Subcutaneous abdominal adipose tissue (tissue), 5 donors: Measurements from ENCODE around the gene HCN4.

Source experiments
- H3K27ac ChIP-seq: one replicate; pipeline ENCODE4 v1.7.0; 2013; ENCODE audit warnings: low read depth, mild to moderate bottlenecking, inconsistent platforms, low read length, moderate library complexity
- H3K27me3 ChIP-seq, 5 donors: one replicate each; pipeline ENCODE4 v1.7.0; 2013; ENCODE audit warnings: low read length in 5 of 5, inconsistent platforms in 1 of 5; ENCODE audit not compliant: control insufficient read depth in 5 of 5, insufficient read depth in 4 of 5
- H3K36me3 ChIP-seq, 5 donors: one replicate each; pipeline ENCODE4 v1.7.0; 2013; ENCODE audit warnings: low read length in 5 of 5; ENCODE audit not compliant: control insufficient read depth in 5 of 5, insufficient read depth in 5 of 5
- H3K4me1 ChIP-seq, 5 donors: one replicate each; pipeline ENCODE4 v1.7.0; 2013; ENCODE audit warnings: low read length in 5 of 5, mild to moderate bottlenecking in 3 of 5, moderate library complexity in 1 of 5; ENCODE audit not compliant: control insufficient read depth in 5 of 5, insufficient read depth in 5 of 5
- H3K4me3 ChIP-seq, 5 donors: one replicate each; pipeline ENCODE4 v1.7.0; 2013; ENCODE audit warnings: low read length in 5 of 5, low read depth in 1 of 5
- H3K9ac ChIP-seq, 5 donors: one replicate each; pipeline ENCODE4 v1.7.0; 2013; ENCODE audit warnings: low read length in 5 of 5, mild to moderate bottlenecking in 4 of 5, moderate library complexity in 3 of 5
- H3K9me3 ChIP-seq, 5 donors: one replicate each; pipeline ENCODE4 v1.7.0; 2013; ENCODE audit warnings: low read length in 5 of 5; ENCODE audit not compliant: control insufficient read depth in 5 of 5
- donor health status: healthy.
- donor health status: healthy.
- donor health status: healthy.
- donor health status: healthy.
- donor health status: healthy.

HCN4 gene

DNA sequence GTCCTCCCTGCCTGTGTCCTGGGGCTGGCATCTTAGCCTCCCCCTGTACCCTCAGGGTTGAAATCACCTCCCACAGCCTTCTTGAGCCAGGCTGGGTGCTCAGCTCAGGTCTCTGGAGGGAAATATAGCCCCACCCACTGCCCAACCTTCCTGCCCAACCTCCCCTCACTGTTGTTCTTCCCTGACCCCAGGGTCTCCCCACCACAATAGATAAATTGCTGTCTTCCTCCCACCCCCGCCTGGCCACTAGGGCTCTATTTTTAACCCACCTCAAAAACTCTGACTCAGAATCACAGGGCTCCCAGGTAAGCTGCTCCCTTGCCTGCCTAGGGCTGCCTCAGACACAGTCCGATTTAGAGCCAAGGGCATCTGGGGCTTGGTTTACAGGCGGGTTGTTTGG lies 15.0 kb downstream of the HCN4 start:
- H3K9me3 ChIP-seq: no peaks in the 10 kb centered on the region
- no peak overlapping the region for H3K4me3 ChIP-seq
- peaks cover 3 to 44% (median 13%) of the 10 kb centered on the region in 5 donors for H3K27me3 ChIP-seq
- no peak overlapping the region for H3K27ac ChIP-seq
- H3K9ac ChIP-seq: no peak overlapping the region
- H3K4me1 ChIP-seq: peaks cover 0 to 7% (median 6%) of the 10 kb centered on the region in 5 donors
- H3K36me3 ChIP-seq: no peaks in the 10 kb centered on the region

GRCh38 chr15:73352082-73352481 lies 16.7 kb downstream of the HCN4 start:
- H3K9me3 ChIP-seq: no peaks in the 10 kb centered on the region
- H3K36me3 ChIP-seq: no peaks in the 10 kb centered on the region
- peaks cover 0 to 37% (median 7%) of the 10 kb centered on the region in 5 donors for H3K27me3 ChIP-seq
- H3K4me1 ChIP-seq: peaks cover 0 to 7% (median 6%) of the 10 kb centered on the region in 5 donors
- no peak overlapping the region for H3K9ac ChIP-seq
- H3K4me3 ChIP-seq: no peak overlapping the region
- no peak overlapping the region for H3K27ac ChIP-seq

DNA sequence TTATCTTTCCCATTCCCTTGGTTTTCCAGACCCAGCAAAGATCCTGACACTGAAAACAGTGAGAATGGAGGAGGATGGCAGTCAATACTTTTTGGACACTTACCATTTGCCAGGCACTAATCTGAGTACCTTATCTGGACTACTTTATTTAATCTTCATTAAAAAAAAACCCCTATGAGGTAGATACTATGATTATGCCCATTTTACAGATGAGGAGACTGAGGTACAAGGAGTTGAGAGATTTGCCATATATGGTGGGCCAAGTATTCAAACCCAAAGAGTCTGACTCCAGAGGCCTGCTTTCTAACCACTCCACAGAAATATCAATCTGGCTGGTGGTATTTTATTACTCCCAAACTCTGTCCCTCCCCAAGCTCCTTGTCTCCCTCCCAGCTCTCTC lies 19.6 kb downstream of the HCN4 start:
- H3K9me3 ChIP-seq: no peaks in the 10 kb centered on the region
- no peaks in the 10 kb centered on the region for H3K36me3 ChIP-seq
- H3K4me1 ChIP-seq: peaks cover 0 to 7% (median 6%) of the 10 kb centered on the region in 5 donors
- H3K4me3 ChIP-seq: no peak overlapping the region
- no peak overlapping the region for H3K9ac ChIP-seq
- H3K27ac ChIP-seq: no peak overlapping the region
- peaks cover 0 to 30% (median 4%) of the 10 kb centered on the region in 5 donors for H3K27me3 ChIP-seq

- peaks cover 0 to 7% (median 3%) of the 10 kb centered on the region in 5 donors for H3K9me3 ChIP-seq
- H3K36me3 ChIP-seq: no peaks in the 10 kb centered on the region
- peaks cover 0 to 13% (median 4%) of the 10 kb centered on the region in 5 donors for H3K27me3 ChIP-seq
- H3K4me1 ChIP-seq: no peaks in the 10 kb centered on the region
- no peak overlapping the region for H3K27ac ChIP-seq
- no peak overlapping the region for H3K9ac ChIP-seq
- no peak overlapping the region for H3K4me3 ChIP-seq
Measured at GRCh38 chr15:73346735-73347312, 21.9 kb downstream of the HCN4 start.

DNA sequence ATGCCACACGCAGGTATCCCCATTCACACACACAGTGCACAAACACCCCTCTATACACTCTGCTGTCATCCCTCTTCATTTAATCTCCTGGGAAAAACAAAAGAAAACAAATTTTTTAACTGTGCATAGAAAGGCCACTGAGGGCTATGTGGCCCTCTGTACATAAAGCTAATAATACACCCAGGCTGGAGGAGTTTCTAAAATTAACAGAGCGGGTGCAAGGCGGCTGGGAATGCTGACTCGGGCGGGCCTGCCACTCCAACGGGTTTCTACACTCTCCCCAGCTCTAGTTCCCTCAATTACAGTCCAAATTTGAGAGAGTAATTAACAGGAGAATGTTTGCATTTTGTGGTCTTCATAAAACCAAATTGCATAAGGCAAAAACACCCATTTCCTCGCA lies 23.1 kb downstream of the HCN4 start:
- Histone ChIP-seq H3K27me3 (peaks cover 0 to 12% (median 4%) of the 10 kb centered on the region in 5 donors), H3K4me1 (no peaks in the 10 kb centered on the region), H3K9me3 (peaks cover 0 to 7% (median 3%) of the 10 kb centered on the region in 5 donors), H3K36me3 (no peaks in the 10 kb centered on the region), H3K4me3 (no peak overlapping the region), H3K9ac (no peak overlapping the region), H3K27ac (no peak overlapping the region)

DNA sequence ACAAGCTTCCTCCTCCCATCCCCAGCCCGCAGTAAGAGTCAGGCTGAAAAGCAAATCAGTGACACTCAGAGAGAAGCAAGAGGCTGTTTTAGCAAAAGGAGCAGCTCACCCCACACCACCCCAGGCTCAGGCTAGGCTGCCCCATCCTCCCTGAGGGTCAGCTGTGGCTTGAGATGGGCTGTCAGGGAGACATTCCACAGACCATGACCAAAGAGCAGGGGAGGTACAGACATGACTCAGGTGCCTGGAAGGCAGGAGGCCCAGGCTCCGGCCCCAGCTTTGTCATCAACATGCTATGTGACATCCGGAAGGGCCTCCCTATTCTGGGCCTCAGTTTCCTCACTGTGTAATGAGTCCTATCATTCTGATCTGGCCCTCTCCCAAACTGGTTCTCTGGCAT lies 24.7 kb downstream of the HCN4 start:
- Histone ChIP-seq H3K4me3 (no peak overlapping the region), H3K27ac (no peak overlapping the region), H3K9me3 (peaks cover 0 to 7% (median 3%) of the 10 kb centered on the region in 5 donors), H3K9ac (no peak overlapping the region), H3K4me1 (no peaks in the 10 kb centered on the region), H3K27me3 (peaks cover 0 to 12% (median 4%) of the 10 kb centered on the region in 5 donors), H3K36me3 (no peaks in the 10 kb centered on the region)

GRCh38 chr15:73341886-73342600 lies 26.7 kb downstream of the HCN4 start:
- H3K4me3 ChIP-seq: no peak overlapping the region
- H3K27me3 ChIP-seq: peaks cover 0 to 10% (median 2%) of the 10 kb centered on the region in 5 donors
- no peak overlapping the region for H3K27ac ChIP-seq
- H3K4me1 ChIP-seq: no peaks in the 10 kb centered on the region
- peaks cover 0 to 7% (median 3%) of the 10 kb centered on the region in 5 donors for H3K9me3 ChIP-seq
- H3K9ac ChIP-seq: no peak overlapping the region
- no peaks in the 10 kb centered on the region for H3K36me3 ChIP-seq

GRCh38 chr15:73340502-73341192 lies 28.1 kb downstream of the HCN4 start:
- Histone ChIP-seq H3K9ac (no peak overlapping the region), H3K36me3 (no peaks in the 10 kb centered on the region), H3K27ac (no peak overlapping the region), H3K4me3 (no peak overlapping the region), H3K27me3 (peaks cover 0 to 12% (median 2%) of the 10 kb centered on the region in 5 donors), H3K9me3 (peaks cover 0 to 7% (median 3%) of the 10 kb centered on the region in 5 donors), H3K4me1 (no peaks in the 10 kb centered on the region)

GRCh38 chr15:73338606-73339374 lies 30.0 kb downstream of the HCN4 start:
- no peak overlapping the region for H3K4me3 ChIP-seq
- H3K27ac ChIP-seq: no peak overlapping the region
- peaks cover 0 to 7% (median 3%) of the 10 kb centered on the region in 5 donors for H3K9me3 ChIP-seq
- H3K9ac ChIP-seq: no peak overlapping the region
- no peaks in the 10 kb centered on the region for H3K36me3 ChIP-seq
- peaks cover 0 to 7% (median 2%) of the 10 kb centered on the region in 5 donors for H3K27me3 ChIP-seq
- H3K4me1 ChIP-seq: no peaks in the 10 kb centered on the region
